Fibroblast of mammary gland (primary cell): ENCODE measurements around the gene GAL.

Experiments used
- DNase-seq: peaks from one replicate; pipeline ENCODE4 v3.0.0-alpha.2; 2010; ENCODE audit warnings: low read depth
- H3K4me3 ChIP-seq: 2 replicates; pipeline ENCODE4 v1.5.1; 2011; ENCODE audit warnings: low read depth, mild to moderate bottlenecking, low read length, moderate library complexity; ENCODE audit not compliant: control insufficient read depth
- CTCF ChIP-seq: conservative IDR thresholded peaks from 2 replicates; pipeline ENCODE4 v1.5.1; 2011; ENCODE audit warnings: low read depth, low read length, inconsistent platforms; ENCODE audit not compliant: control insufficient read depth, insufficient read depth

GAL gene

GRCh38 chr11:68722143-68722542 is 37.8 kb downstream of the GAL start:
- H3K4me3 ChIP-seq = no peak overlapping the region
- no peak for DNase-seq
- TF ChIP-seq CTCF = no peak

- no peak for TF ChIP-seq CTCF
- DNase-seq = no peak
- H3K4me3 ChIP-seq = no peak overlapping the region
Measured at GRCh38 chr11:68724293-68724692, 39.9 kb downstream of the GAL start.

GRCh38 chr11:68727783-68728182 is 43.4 kb downstream of the GAL start:
- peak; percentile 19 for DNase-seq
- H3K4me3 ChIP-seq = no peak overlapping the region
- TF ChIP-seq CTCF = peak; percentile 11

GRCh38 chr11:68734111-68734510 is 49.8 kb downstream of the GAL start:
- DNase-seq = no peak
- H3K4me3 ChIP-seq = no peak overlapping the region
- TF ChIP-seq CTCF = no peak

- no peak overlapping the region for H3K4me3 ChIP-seq
- TF ChIP-seq CTCF = no peak
- no peak for DNase-seq
Measured at GRCh38 chr11:68735125-68735524, 50.8 kb downstream of the GAL start.

- H3K4me3 ChIP-seq = no peak overlapping the region
- no peak for DNase-seq
- TF ChIP-seq CTCF = no peak
Measured at GRCh38 chr11:68735646-68736045, 51.3 kb downstream of the GAL start.
